GM19438 (cell line): ENCODE results near the gene DAP.
"Not testable (repeated sequence)": the region's sequence is repeated elsewhere in the genome, so short reads cannot be mapped to it uniquely, and the experiment has no call there.

Experiments
- ATAC-seq: cut with Tn5 transposase; IDR thresholded peaks from one replicate; pipeline ENCODE4 v1.9.1; 2021; ENCODE audit warnings: low read depth; ENCODE audit not compliant: unreplicated experiment

Gene DAP

GRCh38 chr5:10676224-10676623 is 84.8 kb downstream of the DAP start:
- no peak for ATAC-seq

GRCh38 chr5:10675177-10675700 is 85.8 kb downstream of the DAP start:
- no peak for ATAC-seq

GRCh38 chr5:10674582-10674981 is 86.5 kb downstream of the DAP start:
- ATAC-seq: no peak

- ATAC-seq: no peak
These were observed 86.9 kb downstream of the DAP start for GRCh38 chr5:10674096-10674495.

GRCh38 chr5:10673407-10673806 is 87.6 kb downstream of the DAP start:
- no peak for ATAC-seq

- ATAC-seq: no peak
These were observed 88.0 kb downstream of the DAP start for GRCh38 chr5:10673017-10673389.

GRCh38 chr5:10672146-10673016 is 88.7 kb downstream of the DAP start:
- no peak for ATAC-seq

- peak; percentile 46 for ATAC-seq
These were observed 89.7 kb downstream of the DAP start for GRCh38 chr5:10671041-10672008.

- no peak for ATAC-seq
These were observed 91.1 kb downstream of the DAP start for GRCh38 chr5:10669983-10670382.

- no peak for ATAC-seq
These were observed 92.3 kb downstream of the DAP start for GRCh38 chr5:10668697-10669096.

- no peak for ATAC-seq
These were observed 93.5 kb downstream of the DAP start for GRCh38 chr5:10667431-10668057.

GRCh38 chr5:10666531-10667299 is 94.3 kb downstream of the DAP start:
- no peak for ATAC-seq

- ATAC-seq: no peak
These were observed 95.2 kb downstream of the DAP start for GRCh38 chr5:10665799-10666198.

- ATAC-seq: not testable (repeated sequence)
These were observed 96.8 kb downstream of the DAP start for GRCh38 chr5:10664180-10664769.

- ATAC-seq: no peak
These were observed 97.4 kb downstream of the DAP start for GRCh38 chr5:10663489-10664179.

- no peak for ATAC-seq
These were observed 98.2 kb downstream of the DAP start for GRCh38 chr5:10662661-10663488.

- no peak for ATAC-seq
These were observed 99.0 kb downstream of the DAP start for GRCh38 chr5:10662083-10662482.

GRCh38 chr5:10661401-10661800 is 99.6 kb downstream of the DAP start:
- no peak for ATAC-seq
